IMR-90 (cell line): ENCODE measurements around the gene SLC45A2. TPM values are rescaled to one million over a fixed set of nuclear protein-coding genes. Genes with fewer than 3 reads are reported as not detected.

ENCODE experiments used
- ATAC-seq: fragments of 200-7000 bp; cut with Tn5 transposase; 2 replicates; pipeline ENCODE4 v1.9.1; 2020; ENCODE audit warnings: low read depth, mild to moderate bottlenecking, moderate library complexity
- BruUV-seq: library from RNA; stranded (reverse); fragments of 400-500 nt; replicated peaks from 2 replicates; lab custom pipeline; 2021; lab: Mats Ljungman, UMichigan
- CTCF ChIA-PET: fragments of 300-600 bp; formaldehyde crosslinking; extraction: SDS; loops from one replicate; lab custom pipeline; 2021; ENCODE audit warnings: antibody characterized with exemption; lab: Yijun Ruan, JAX
- POLR2A ChIA-PET: fragments of 300-600 bp; sonication (Branson Sonifier 250); formaldehyde crosslinking; loops from one replicate; lab custom pipeline; 2022; ENCODE audit warnings: antibody characterized with exemption; ENCODE audit not compliant: unreplicated experiment; lab: Charles Lee
- DNase-seq: peaks from one replicate; pipeline ENCODE4 v3.0.0; 2013
- H2AFZ ChIP-seq: replicated peaks from 2 replicates; pipeline ENCODE3; 2013; ENCODE audit warnings: low read length, mild to moderate bottlenecking; ENCODE audit not compliant: poor library complexity
- H2AK5ac ChIP-seq: 2 replicates; pipeline ENCODE4 v1.6.1; 2013; ENCODE audit warnings: low read depth, low read length, inconsistent platforms
- H2AK9ac ChIP-seq: replicated peaks from 2 replicates; pipeline ENCODE3; 2013; ENCODE audit warnings: mild to moderate bottlenecking, low read depth, low read length, moderate library complexity; ENCODE audit not compliant: poor library complexity
- H2BK120ac ChIP-seq: 2 replicates; pipeline ENCODE4 v1.6.1; 2013; ENCODE audit warnings: low read depth, low read length, inconsistent platforms
- H2BK15ac ChIP-seq: 3 replicates; pipeline ENCODE4 v1.6.1; 2013; ENCODE audit warnings: low read depth, low read length, inconsistent platforms
- H2BK20ac ChIP-seq: 2 replicates; pipeline ENCODE4 v1.6.1; 2013; ENCODE audit warnings: low read depth, mild to moderate bottlenecking, inconsistent platforms, low read length, moderate library complexity
- H2BK5ac ChIP-seq: 2 replicates; pipeline ENCODE4 v1.6.1; 2013; ENCODE audit warnings: mild to moderate bottlenecking, low read depth, low read length, inconsistent platforms; ENCODE audit not compliant: poor library complexity, severe bottlenecking
- H3K14ac ChIP-seq: replicated peaks from 2 replicates; pipeline ENCODE4 v1.6.1; 2013; ENCODE audit warnings: low read depth, low read length, inconsistent platforms
- H3K18ac ChIP-seq: 2 replicates; pipeline ENCODE4 v1.6.1; 2013; ENCODE audit warnings: low read depth, low read length, control low read depth
- H3K23ac ChIP-seq: 2 replicates; pipeline ENCODE4 v1.6.1; 2013; ENCODE audit warnings: low read depth, low read length, inconsistent platforms
- H3K27ac ChIP-seq: 2 replicates; pipeline ENCODE4 v1.5.1; 2013; ENCODE audit warnings: mild to moderate bottlenecking, control low read depth, low read length; ENCODE audit not compliant: insufficient read depth
- H3K27me3 ChIP-seq: 2 replicates; pipeline ENCODE4 v1.6.1; 2013; ENCODE audit warnings: low read length; ENCODE audit not compliant: control insufficient read depth, insufficient read depth
- H3K36me3 ChIP-seq: 2 replicates; pipeline ENCODE4 v1.6.1; 2013; ENCODE audit warnings: low read length, mixed read lengths; ENCODE audit not compliant: control insufficient read depth, insufficient read depth
- H3K4ac ChIP-seq: 2 replicates; pipeline ENCODE4 v1.6.1; 2013; ENCODE audit warnings: low read depth, low read length, inconsistent platforms
- H3K4me1 ChIP-seq: 2 replicates; pipeline ENCODE4 v1.6.1; 2013; ENCODE audit warnings: low read length, mixed read lengths; ENCODE audit not compliant: control insufficient read depth, insufficient read depth
- H3K4me2 ChIP-seq: 2 replicates; pipeline ENCODE4 v1.6.1; 2013; ENCODE audit warnings: low read depth, mild to moderate bottlenecking, control low read depth, low read length, moderate library complexity
- H3K4me3 ChIP-seq: 2 replicates; pipeline ENCODE4 v1.5.1; 2013; ENCODE audit warnings: low read depth, mild to moderate bottlenecking, control low read depth, low read length, moderate library complexity; ENCODE audit not compliant: insufficient read depth
- H3K56ac ChIP-seq: 2 replicates; pipeline ENCODE4 v1.6.1; 2013; ENCODE audit warnings: low read length, inconsistent platforms; ENCODE audit not compliant: insufficient read depth; ENCODE audit errors: extremely low read depth
- H3K79me1 ChIP-seq, 2 experiments: 2 replicates each; pipeline ENCODE4 v1.6.1; 2013; ENCODE audit warnings: low read length in 2 of 2, inconsistent platforms in 1 of 2, low read depth in 1 of 2
- H3K9ac ChIP-seq: 2 replicates; pipeline ENCODE4 v1.6.1; 2013; ENCODE audit warnings: low read depth, low read length, control low read depth
- H3K9me1 ChIP-seq: 2 replicates; pipeline ENCODE4 v1.6.1; 2013; ENCODE audit warnings: low read length, inconsistent platforms; ENCODE audit not compliant: insufficient read depth
- H3K9me3 ChIP-seq: 2 replicates; pipeline ENCODE4 v1.6.1; 2013; ENCODE audit warnings: low read length; ENCODE audit not compliant: control insufficient read depth, insufficient read depth
- H4K20me1 ChIP-seq: 2 replicates; pipeline ENCODE4 v1.6.1; 2013; ENCODE audit warnings: low read length, inconsistent platforms; ENCODE audit not compliant: insufficient read depth
- H4K5ac ChIP-seq: 2 replicates; pipeline ENCODE4 v1.6.1; 2013; ENCODE audit warnings: mild to moderate bottlenecking, low read depth, low read length, control low read depth
- H4K8ac ChIP-seq, 2 experiments: 2 replicates each; pipeline ENCODE4 v1.6.1; 2013; ENCODE audit warnings: low read depth in 2 of 2, low read length in 2 of 2, control low read depth in 1 of 2, inconsistent platforms in 1 of 2
- H4K91ac ChIP-seq: 2 replicates; pipeline ENCODE4 v1.6.1; 2013; ENCODE audit warnings: low read depth, low read length, inconsistent platforms; ENCODE audit not compliant: insufficient read depth
- BHLHE40 ChIP-seq: fragments of 150-350 bp; IDR thresholded peaks from 2 replicates; pipeline ENCODE4 v1.6.1; 2016; ENCODE audit warnings: mild to moderate bottlenecking, low read depth, low read length
- CEBPB ChIP-seq: IDR thresholded peaks from 2 replicates; pipeline ENCODE4 v1.6.1; 2012; ENCODE audit warnings: low read depth, low read length, improper control_type of control experiment
- FOS ChIP-seq: fragments of 150-350 bp; IDR thresholded peaks from 2 replicates; pipeline ENCODE4 v1.6.1; 2016; ENCODE audit warnings: low read depth, low read length
- MAFK ChIP-seq: IDR thresholded peaks from 2 replicates; pipeline ENCODE4 v1.6.1; 2012; ENCODE audit warnings: low read depth, low read length, improper control_type of control experiment
- MAZ ChIP-seq: IDR thresholded peaks from 2 replicates; pipeline ENCODE4 v1.6.1; 2012; ENCODE audit warnings: low read depth, mild to moderate bottlenecking, low read length, improper control_type of control experiment, moderate library complexity, borderline replicate concordance
- MXI1 ChIP-seq: IDR thresholded peaks from 2 replicates; pipeline ENCODE4 v1.6.1; 2012; ENCODE audit warnings: low read depth, mild to moderate bottlenecking, low read length, moderate library complexity, borderline replicate concordance
- POLR2A ChIP-seq: IDR thresholded peaks from 2 replicates; pipeline ENCODE4 v1.6.1; 2012; ENCODE audit warnings: mild to moderate bottlenecking, low read depth, low read length
- RAD21 ChIP-seq: IDR thresholded peaks from 2 replicates; pipeline ENCODE4 v1.6.1; 2012; ENCODE audit warnings: low read length, improper control_type of control experiment
- RCOR1 ChIP-seq: IDR thresholded peaks from 2 replicates; pipeline ENCODE4 v1.6.1; 2012; ENCODE audit warnings: mild to moderate bottlenecking, low read length, improper control_type of control experiment; ENCODE audit not compliant: insufficient replicate concordance
- WGBS, 2 experiments: methylation state at CpG; one replicate each; pipeline versions ENCODE4 v1.1.5 to v1.1.7; 2013; ENCODE audit warnings: missing lambda C conversion rate in 2 of 2; ENCODE audit not compliant: insufficient read length in 1 of 2; ENCODE audit errors: extremely low coverage in 2 of 2; 5-methylcytosine and 5-hydroxymethylcytosine counted together
- dilution Hi-C: fragments of 300-500 bp; cut with HindIII; formaldehyde crosslinking; loops from one replicate; pipeline ENCODE4 v1.14.3; 2018; ENCODE audit warnings: low sequenced_read_pairs; ENCODE audit not compliant: unreplicated experiment
- in situ Hi-C: fragments of 300-500 bp; cut with MboI; formaldehyde crosslinking; loops from 3 replicates; pipeline ENCODE4 v1.14.3; 2019; ENCODE audit warnings: low sequenced_read_pairs, inconsistent platforms, mixed read lengths
- intact Hi-C: fragments of 100-400 bp; cut with micrococcal nuclease; formaldehyde crosslinking; loops from 2 replicates; pipeline ENCODE4 v1.10.0; 2022
- polyA plus RNA-seq, 3 experiments: library from polyadenylated mRNA; depleted of rRNA; stranded (reverse); fragments of >200 nt; gene quantifications; 2 replicates each; pipeline ENCODE4 v1.2.3, GENCODE V29; 2012; ENCODE audit warnings: low replicate concordance in 1 of 3
- total RNA-seq: library from RNA; depleted of rRNA; stranded (reverse); fragments of >200 nt; gene quantifications from 2 replicates; pipeline ENCODE4 v1.2.3, GENCODE V29; 2012
- TF ChIP-seq, protein P1 (sequence below): fragments of 150-350 bp; IDR thresholded peaks from 2 replicates; pipeline ENCODE4 v1.6.1; 2017; ENCODE audit warnings: mild to moderate bottlenecking, antibody characterized with exemption, low read length, low read depth

The SLC45A2 gene
- total and polyA plus RNA-seq, 2 of the 4 experiments (the other 2 are of a cell fraction): 0.07 TPM; not detected in 1

GRCh38 chr5:33936004-33936380 is 48.5 kb downstream of the SLC45A2 start:
- H3K79me1 ChIP-seq: no peaks in the 10 kb centered on the region
- H2AFZ ChIP-seq: peak overlapping the region; percentile 89
- H4K8ac ChIP-seq: no peak overlapping the region
- H4K5ac ChIP-seq: no peak overlapping the region
- H3K4ac ChIP-seq: no peak overlapping the region
- no peak overlapping the region for H2BK15ac ChIP-seq
- TF ChIP-seq RAD21 (0 out of 2 replicates have a peak, but pooled peaks have one; percentile 15), MAZ (peak; percentile 28; the same call in 1 of the 2 replicates), CEBPB (no peak), FOS (no peak), MAFK (no peak), RCOR1 (no peak), BHLHE40 (no peak), POLR2A (no peak), MXI1 (peak; percentile 94)
- TF ChIP-seq, protein P1, sequence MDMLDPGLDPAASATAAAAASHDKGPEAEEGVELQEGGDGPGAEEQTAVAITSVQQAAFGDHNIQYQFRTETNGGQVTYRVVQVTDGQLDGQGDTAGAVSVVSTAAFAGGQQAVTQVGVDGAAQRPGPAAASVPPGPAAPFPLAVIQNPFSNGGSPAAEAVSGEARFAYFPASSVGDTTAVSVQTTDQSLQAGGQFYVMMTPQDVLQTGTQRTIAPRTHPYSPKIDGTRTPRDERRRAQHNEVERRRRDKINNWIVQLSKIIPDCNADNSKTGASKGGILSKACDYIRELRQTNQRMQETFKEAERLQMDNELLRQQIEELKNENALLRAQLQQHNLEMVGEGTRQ: no peak
- peaks cover 42% of the 10 kb centered on the region for H3K27me3 ChIP-seq
- in situ Hi-C loops (no loop called here), dilution Hi-C loops (no loop called here), intact Hi-C loops (loop anchor here (10.0 kb wide), 1 partner anchor 321 kb away; no protein-coding TSS in a partner anchor)
- ChIA-PET CTCF (interaction anchor here (0.6 to 1.4 kb wide), 3 partner anchors 33 to 467 kb away, joined by 3 to 4 read pairs (median 3); no protein-coding TSS in a partner anchor), POLR2A (no interaction called here)
- H3K4me2 ChIP-seq: peak overlapping the region; percentile 100
- H3K14ac ChIP-seq: no peak overlapping the region
- 4% methylated on average over 19 of the region's 30 CpGs; no CpG with 5 or more reads in 1 of the 2 experiments for WGBS, 2 experiments
- H2BK120ac ChIP-seq: no peak overlapping the region
- no peak overlapping the region for H2BK5ac ChIP-seq
- no peaks in the 10 kb centered on the region for H3K36me3 ChIP-seq
- no peak overlapping the region for H3K27ac ChIP-seq
- H3K4me1 ChIP-seq: no peaks in the 10 kb centered on the region
- ATAC-seq: peak; percentile 90
- H3K18ac ChIP-seq: no peak overlapping the region
- no peak overlapping the region for H3K23ac ChIP-seq
- no peak overlapping the region for H2AK5ac ChIP-seq
- DNase-seq: peak; percentile 54
- H2AK9ac ChIP-seq: peak overlapping the region; percentile 81
- no peak overlapping the region for H3K9ac ChIP-seq
- H3K9me1 ChIP-seq: no peaks in the 10 kb centered on the region
- H3K4me3 ChIP-seq: peak overlapping the region; percentile 56
- H3K56ac ChIP-seq: no peak overlapping the region
- H3K9me3 ChIP-seq: peaks cover 5% of the 10 kb centered on the region; the same call in 1 of the 2 replicates
- no peak overlapping the region for H2BK20ac ChIP-seq
- no TSS peak for BruUV-seq
- no peaks in the 10 kb centered on the region; the same call in 1 of the 2 replicates for H4K20me1 ChIP-seq
- H4K91ac ChIP-seq: no peak overlapping the region
